HFFc6 (cell line): Measurements from ENCODE around the gene CYP3A5. TPM values are rescaled to one million over a fixed set of nuclear protein-coding genes. Genes with fewer than 3 reads are reported as not detected.

Experiments used
- DNase-seq: peaks from one replicate; pipeline ENCODE4 v3.0.0-alpha.2; 2018
- H3K27ac Mint-ChIP-seq: 2 replicates; pipeline ENCODE4 v1.8.0; 2020; ENCODE audit warnings: mild to moderate bottlenecking, mixed read lengths
- H3K27me3 Mint-ChIP-seq: 2 replicates; pipeline ENCODE4 v1.8.0; 2021; ENCODE audit warnings: mild to moderate bottlenecking, moderate library complexity, mixed read lengths; ENCODE audit not compliant: insufficient read depth
- H3K36me3 Mint-ChIP-seq: 2 replicates; pipeline ENCODE4 v1.8.0; 2021; ENCODE audit warnings: low read depth, mixed read lengths
- H3K4me1 Mint-ChIP-seq: 2 replicates; pipeline ENCODE4 v1.8.0; 2020; ENCODE audit warnings: low read depth, mixed read lengths
- H3K4me3 Mint-ChIP-seq: 2 replicates; pipeline ENCODE4 v1.8.0; 2020; ENCODE audit warnings: mild to moderate bottlenecking, moderate library complexity, mixed read lengths
- H3K9me3 Mint-ChIP-seq: 2 replicates; pipeline ENCODE4 v1.8.0; 2020; ENCODE audit warnings: mild to moderate bottlenecking, mixed read lengths
- total RNA-seq, 6 experiments: library from RNA; stranded (reverse); fragmentation: NEBNext Ultra II Directional; extraction: Animal tissue kit (Norgen Biotek cat#: 25700); gene quantifications; 2 replicates in 1 of 6; 3 replicates in 5 of 6; pipeline ENCODE4 v1.2.3, GENCODE V29; 2021
- TF ChIP-seq, protein P1 (sequence below): fragments of 200-600 bp; sonication (generic); IDR thresholded peaks from 2 replicates; pipeline ENCODE4 v1.5.0; 2021; ENCODE audit warnings: antibody characterized with exemption, mild to moderate bottlenecking

Gene CYP3A5
- total RNA-seq, 6 experiments from 2014 or later: 0.30 to 1.8 (median 0.48) TPM

DNA sequence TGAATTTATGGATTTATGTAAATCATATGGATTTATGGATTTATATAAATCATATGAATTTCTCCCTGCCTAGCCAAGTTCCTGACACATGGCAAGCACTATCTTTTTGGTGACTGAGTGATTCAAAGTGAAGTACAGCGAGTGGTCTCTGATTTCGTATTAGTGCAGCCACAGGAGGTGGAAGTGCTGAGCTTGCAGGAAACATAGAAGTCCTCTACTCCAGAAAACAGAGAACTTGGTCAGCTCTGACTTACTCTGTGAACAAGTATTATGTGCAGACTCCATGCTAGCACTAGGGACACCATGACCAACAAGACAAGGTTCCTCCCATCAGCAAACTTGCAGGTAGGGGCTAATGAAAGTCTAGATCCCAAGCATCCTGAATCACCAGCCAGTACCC is 28.5 kb downstream of the CYP3A5 start:
- Mint-ChIP-seq H3K4me1 (no peaks in the 10 kb centered on the region), H3K27me3 (no peaks in the 10 kb centered on the region), H3K9me3 (no peaks in the 10 kb centered on the region), H3K27ac (no peak overlapping the region), H3K4me3 (no peak overlapping the region), H3K36me3 (peaks cover under 1% of the 10 kb centered on the region; the same call in 1 of the 2 replicates)
- TF ChIP-seq, protein P1, sequence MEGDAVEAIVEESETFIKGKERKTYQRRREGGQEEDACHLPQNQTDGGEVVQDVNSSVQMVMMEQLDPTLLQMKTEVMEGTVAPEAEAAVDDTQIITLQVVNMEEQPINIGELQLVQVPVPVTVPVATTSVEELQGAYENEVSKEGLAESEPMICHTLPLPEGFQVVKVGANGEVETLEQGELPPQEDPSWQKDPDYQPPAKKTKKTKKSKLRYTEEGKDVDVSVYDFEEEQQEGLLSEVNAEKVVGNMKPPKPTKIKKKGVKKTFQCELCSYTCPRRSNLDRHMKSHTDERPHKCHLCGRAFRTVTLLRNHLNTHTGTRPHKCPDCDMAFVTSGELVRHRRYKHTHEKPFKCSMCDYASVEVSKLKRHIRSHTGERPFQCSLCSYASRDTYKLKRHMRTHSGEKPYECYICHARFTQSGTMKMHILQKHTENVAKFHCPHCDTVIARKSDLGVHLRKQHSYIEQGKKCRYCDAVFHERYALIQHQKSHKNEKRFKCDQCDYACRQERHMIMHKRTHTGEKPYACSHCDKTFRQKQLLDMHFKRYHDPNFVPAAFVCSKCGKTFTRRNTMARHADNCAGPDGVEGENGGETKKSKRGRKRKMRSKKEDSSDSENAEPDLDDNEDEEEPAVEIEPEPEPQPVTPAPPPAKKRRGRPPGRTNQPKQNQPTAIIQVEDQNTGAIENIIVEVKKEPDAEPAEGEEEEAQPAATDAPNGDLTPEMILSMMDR: no peak
- DNase-seq: no peak

DNA sequence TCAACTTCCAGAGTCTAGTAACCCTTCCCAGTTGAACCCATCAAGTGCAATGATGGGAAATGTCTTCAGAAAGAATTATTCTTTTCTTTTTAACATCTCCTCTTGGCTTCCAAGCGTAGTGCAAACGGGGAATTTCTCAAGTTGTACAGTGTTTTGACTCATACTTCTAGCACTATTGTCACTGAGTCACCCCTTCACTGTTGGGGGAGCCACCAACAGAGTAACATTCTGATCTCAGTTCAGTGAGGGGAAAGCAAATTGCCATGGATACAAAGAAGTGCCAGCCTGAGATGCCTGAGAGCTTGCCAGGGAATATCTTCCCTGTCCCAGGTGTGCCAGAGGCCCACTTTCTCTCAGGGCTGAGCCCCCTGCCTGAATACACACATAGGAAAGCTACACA is 31.0 kb downstream of the CYP3A5 start:
- Mint-ChIP-seq H3K27me3 (no peaks in the 10 kb centered on the region), H3K9me3 (no peaks in the 10 kb centered on the region; the same call in 1 of the 2 replicates), H3K36me3 (peaks cover 16% of the 10 kb centered on the region), H3K4me3 (no peak overlapping the region), H3K4me1 (peaks cover 9% of the 10 kb centered on the region), H3K27ac (no peak overlapping the region)
- no peak for DNase-seq
- TF ChIP-seq, protein P1: no peak

DNA sequence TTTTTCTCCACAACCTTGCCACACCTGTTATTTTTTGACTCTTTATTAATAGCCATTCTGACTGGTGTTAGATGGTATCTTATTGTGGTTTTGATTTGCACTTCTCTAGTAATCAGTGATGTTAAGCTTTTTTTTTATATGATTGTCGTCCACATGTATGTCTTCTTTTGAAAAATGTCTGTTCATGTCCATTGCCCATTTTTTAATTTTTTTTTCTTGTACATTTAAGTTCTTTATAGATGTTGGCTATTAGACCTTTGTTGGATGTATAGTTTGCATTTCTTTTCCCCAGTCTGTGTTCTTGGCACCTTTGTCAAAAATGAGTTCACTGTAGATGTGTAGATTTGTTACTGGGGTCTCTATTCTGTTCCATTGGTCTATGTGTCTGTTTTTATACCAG is 34.2 kb downstream of the CYP3A5 start:
- peaks cover 16% of the 10 kb centered on the region for H3K36me3 Mint-ChIP-seq
- DNase-seq: no peak

DNA sequence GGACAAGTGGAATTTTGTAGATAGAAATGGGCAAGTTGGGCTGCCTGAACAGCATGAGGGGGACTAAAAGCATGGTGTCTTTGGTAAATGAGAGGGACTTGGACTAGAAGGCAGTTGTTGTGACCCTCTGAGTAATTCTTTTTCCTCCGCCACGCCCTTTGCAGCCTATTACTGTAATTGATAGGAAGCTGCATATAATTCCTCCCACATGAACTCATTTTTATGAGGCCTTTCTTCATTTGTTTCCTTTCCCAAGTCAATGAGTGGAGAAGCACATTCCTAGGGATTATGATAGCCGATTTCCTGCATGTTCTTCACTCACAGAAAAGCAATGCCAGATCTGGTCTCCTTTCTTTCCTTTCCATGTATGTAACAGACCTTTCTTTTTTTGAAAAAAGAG is 35.4 kb downstream of the CYP3A5 start:
- TF ChIP-seq, protein P1: no peak
- H3K36me3 Mint-ChIP-seq: peaks cover 16% of the 10 kb centered on the region
- H3K9me3 Mint-ChIP-seq: no peaks in the 10 kb centered on the region; the same call in 1 of the 2 replicates
- peak; percentile 29 for DNase-seq
- H3K27me3 Mint-ChIP-seq: no peaks in the 10 kb centered on the region; the same call in 1 of the 2 replicates
- no peak overlapping the region for H3K4me3 Mint-ChIP-seq
- H3K27ac Mint-ChIP-seq: no peak overlapping the region; the same call in 1 of the 2 replicates
- peaks cover 16% of the 10 kb centered on the region for H3K4me1 Mint-ChIP-seq

More for the DNA sequence above, 34.2 kb downstream of the CYP3A5 start:
- TF ChIP-seq, protein P1: no peak
- H3K27ac Mint-ChIP-seq: no peak overlapping the region
- peaks cover 16% of the 10 kb centered on the region for H3K4me1 Mint-ChIP-seq
- H3K4me3 Mint-ChIP-seq: no peak overlapping the region
- no peaks in the 10 kb centered on the region for H3K27me3 Mint-ChIP-seq
- H3K9me3 Mint-ChIP-seq: no peaks in the 10 kb centered on the region; the same call in 1 of the 2 replicates

DNA sequence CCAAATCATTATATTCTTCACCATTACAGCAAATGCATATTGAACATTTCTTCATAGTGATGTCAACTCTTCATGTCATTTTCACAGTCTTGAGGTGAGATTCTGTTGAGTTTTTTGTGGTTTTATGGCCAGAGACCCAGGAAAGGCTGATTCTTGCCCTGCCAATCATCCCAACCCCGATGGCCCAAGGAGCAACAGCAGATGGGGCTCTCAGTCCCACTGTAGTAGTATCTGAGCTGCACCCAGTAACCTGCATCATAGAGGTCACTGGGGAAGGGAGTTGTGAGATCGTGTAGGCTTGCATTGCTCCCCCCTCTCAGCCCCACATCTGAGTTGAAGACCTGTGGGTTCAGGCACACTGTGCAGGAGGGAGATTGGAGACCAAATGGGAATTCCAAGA is 36.3 kb downstream of the CYP3A5 start:
- H3K4me3 Mint-ChIP-seq: no peak overlapping the region
- peaks cover 16% of the 10 kb centered on the region for H3K36me3 Mint-ChIP-seq
- no peak for DNase-seq
- TF ChIP-seq, protein P1: no peak
- no peak overlapping the region for H3K27ac Mint-ChIP-seq
- H3K4me1 Mint-ChIP-seq: peaks cover 16% of the 10 kb centered on the region
- no peaks in the 10 kb centered on the region; the same call in 1 of the 2 replicates for H3K27me3 Mint-ChIP-seq
- H3K9me3 Mint-ChIP-seq: no peaks in the 10 kb centered on the region; the same call in 1 of the 2 replicates

DNA sequence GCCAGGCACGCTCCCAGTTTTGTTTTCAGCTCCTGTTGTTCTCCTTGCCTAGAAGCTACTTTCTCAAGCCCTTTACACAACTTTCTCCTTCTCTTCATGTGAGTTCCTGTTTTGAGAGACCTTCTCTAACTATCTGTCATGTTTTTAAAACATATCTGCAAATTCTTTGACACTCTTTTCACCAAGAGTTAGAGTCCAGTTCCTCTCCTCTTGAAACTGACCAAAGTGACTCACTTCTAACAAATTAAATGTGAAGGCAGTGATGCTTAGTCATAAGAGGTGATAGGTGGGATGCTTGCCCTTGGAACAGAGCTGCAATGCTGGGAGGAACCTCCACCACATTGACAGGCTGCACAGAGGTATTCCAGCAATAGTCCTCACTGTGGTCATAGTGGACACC is 37.8 kb downstream of the CYP3A5 start:
- TF ChIP-seq, protein P1: no peak
- H3K4me1 Mint-ChIP-seq: peaks cover 16% of the 10 kb centered on the region
- no peak overlapping the region for H3K4me3 Mint-ChIP-seq
- H3K9me3 Mint-ChIP-seq: no peaks in the 10 kb centered on the region; the same call in 1 of the 2 replicates
- H3K27me3 Mint-ChIP-seq: no peaks in the 10 kb centered on the region; the same call in 1 of the 2 replicates
- peaks cover 16% of the 10 kb centered on the region for H3K36me3 Mint-ChIP-seq
- peak; percentile 10 for DNase-seq
- H3K27ac Mint-ChIP-seq: no peak overlapping the region
